AML-193 (cell line): Measurements from ENCODE around the gene CRIP1.
A peak's percentile ranks its signal among the peaks of the same experiment; 100 is the strongest.

Experiments
- DNase-seq, 2 experiments: peaks; one replicate each; lab custom pipeline; 2025; lab: John Stamatoyannopoulos, UW

CRIP1 gene

GRCh38 chr14:105470350-105471296 lies 16.1 kb upstream of the CRIP1 start:
- no peak for DNase-seq

- no peak for DNase-seq
Measured at GRCh38 chr14:105471297-105471821, 15.3 kb upstream of the CRIP1 start.

GRCh38 chr14:105471823-105472485 lies 14.7 kb upstream of the CRIP1 start:
- DNase-seq = no peak

DNA sequence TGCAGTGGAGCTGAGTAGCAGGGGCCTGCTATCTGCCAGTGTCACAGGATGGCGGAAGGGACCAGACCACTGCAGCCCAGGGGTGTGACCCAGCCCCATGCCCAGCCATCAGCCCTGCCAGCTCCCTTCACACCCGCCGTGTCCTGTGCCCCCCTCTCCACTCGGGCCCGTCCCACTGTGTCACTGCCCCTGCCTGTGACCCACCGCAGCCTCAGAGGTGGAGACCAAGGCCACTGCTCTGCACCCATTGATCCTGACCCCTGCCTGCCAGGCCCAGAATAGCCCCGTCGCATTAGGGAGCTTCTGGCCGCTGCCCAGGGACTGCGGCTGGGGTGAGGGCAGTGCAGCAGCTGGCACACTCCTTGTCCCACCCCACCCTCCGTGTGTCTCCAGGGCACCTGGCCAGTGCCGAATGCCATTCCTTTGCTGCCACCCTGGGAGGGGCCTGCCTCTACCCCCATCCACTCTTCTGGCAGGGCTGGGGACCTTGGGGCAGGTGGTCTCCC lies 14.1 kb upstream of the CRIP1 start:
- DNase-seq = no peak

DNA sequence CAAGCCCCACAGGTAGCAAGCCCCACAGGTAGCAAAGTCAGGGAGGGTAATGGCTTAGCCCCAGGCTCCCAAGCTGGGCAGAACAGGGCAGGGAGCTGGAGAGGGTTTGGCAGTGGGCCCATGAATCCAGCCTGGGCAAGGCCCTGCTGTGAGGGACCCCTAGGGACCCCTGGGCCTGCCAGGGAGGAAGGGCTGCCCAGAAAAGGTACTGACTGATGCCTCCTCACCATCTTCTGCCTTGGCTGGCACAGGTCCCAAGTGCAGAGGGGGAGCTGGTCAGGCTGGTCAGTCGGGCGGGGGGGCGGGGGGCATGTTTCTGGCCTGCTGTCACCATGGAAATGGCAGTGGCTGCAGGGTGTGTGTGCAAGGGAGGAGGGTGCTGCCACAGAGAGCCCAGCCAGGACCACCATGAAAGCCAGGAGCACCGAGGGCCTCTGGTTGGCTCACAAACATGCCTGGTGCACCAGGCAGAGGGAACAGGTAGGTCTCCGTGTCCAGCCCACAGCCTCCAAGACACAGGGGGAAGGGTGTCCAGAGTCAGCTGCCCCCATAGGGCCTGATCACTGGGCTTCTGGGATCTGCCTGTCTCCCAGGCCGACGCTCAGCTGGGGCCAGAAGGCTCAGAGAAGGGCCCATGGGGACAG lies 13.5 kb upstream of the CRIP1 start:
- DNase-seq = no peak

DNA sequence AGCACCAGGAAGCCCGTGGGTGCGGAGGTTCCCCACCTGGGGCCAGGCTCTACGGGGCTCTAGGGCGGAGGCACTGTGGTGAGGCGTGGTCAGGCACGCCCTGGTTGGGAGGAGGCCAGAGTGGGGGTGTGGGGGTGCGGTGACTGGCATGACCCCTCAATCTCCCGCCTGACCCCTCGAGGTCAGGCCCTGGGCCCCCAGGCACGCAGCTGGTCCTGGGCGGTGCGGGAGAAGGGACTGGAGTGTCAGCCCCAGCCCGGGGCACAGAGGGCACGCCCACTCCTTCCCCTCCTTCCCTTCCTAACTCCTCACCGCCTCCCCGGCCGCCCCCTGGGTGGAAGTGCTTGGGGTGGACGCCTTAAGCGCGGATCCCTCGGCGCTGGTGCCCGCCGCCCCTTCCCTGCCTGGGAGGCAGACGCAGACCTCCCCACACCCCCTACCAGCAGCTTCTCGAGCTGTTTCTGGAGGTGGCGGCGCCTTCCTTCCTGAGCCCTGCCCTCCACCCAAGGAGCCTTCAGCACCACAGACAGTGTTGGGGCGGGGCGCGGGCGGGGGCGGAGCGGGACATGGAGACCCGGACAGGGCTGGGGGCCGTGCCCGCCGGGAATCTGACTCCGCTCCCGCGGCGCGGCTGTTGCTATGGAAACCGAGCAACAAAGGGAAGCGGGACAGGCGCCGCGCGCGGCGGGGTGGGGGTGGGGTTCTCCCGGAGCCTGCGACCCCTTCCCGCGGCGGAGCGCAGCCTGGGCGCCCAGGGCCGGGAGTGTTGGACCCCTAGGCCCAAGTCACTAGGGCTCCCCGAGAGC lies 12.8 kb upstream of the CRIP1 start:
- DNase-seq = peak in 1 of 2 experiments; percentile 11

DNA sequence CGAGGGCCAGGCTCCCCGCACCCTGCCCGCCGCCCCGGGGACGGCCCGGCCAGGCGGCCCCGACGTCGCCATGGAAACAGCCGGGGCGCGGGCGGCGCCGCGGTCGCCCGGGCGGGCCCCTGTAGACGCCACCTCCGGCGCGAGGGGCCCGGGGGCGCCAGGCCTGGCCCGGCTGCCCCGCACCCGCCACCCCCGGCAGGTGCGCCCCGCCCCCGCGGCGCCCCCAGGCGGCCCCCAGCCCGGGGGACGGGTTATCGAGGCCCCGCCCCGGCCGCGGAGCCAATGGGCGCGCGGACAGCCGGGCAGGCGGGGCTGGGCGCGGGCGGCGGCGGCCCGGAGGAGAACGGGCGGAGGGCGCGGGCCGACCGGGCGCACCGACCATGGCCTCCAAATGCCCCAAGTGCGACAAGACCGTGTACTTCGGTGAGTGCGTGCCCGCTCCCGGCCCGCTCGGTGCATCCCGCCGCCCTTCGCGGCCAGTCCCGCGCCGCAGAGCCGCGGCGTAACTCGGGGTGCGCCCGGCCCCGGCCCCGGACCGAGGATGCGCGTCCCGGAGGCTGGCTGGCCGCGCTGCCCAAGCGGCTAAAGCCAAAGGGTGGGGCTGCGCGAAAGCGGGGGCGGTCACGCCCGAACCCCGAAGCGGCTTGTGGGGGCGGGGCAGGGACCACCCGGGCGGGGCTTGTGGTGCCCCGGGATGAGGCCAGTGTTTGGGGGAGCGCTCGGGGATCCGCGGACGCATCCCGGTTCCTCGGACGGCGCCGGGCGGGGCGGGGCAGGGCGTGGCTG lies 12.0 kb upstream of the CRIP1 start, which contains the start of gene CRIP2:
Gene CRIP2 (plus strand): TSS at position 339 of the 786 bp plus-strand sequence. CDS start 42 bp downstream, at position 381.
- DNase-seq = no peak

DNA sequence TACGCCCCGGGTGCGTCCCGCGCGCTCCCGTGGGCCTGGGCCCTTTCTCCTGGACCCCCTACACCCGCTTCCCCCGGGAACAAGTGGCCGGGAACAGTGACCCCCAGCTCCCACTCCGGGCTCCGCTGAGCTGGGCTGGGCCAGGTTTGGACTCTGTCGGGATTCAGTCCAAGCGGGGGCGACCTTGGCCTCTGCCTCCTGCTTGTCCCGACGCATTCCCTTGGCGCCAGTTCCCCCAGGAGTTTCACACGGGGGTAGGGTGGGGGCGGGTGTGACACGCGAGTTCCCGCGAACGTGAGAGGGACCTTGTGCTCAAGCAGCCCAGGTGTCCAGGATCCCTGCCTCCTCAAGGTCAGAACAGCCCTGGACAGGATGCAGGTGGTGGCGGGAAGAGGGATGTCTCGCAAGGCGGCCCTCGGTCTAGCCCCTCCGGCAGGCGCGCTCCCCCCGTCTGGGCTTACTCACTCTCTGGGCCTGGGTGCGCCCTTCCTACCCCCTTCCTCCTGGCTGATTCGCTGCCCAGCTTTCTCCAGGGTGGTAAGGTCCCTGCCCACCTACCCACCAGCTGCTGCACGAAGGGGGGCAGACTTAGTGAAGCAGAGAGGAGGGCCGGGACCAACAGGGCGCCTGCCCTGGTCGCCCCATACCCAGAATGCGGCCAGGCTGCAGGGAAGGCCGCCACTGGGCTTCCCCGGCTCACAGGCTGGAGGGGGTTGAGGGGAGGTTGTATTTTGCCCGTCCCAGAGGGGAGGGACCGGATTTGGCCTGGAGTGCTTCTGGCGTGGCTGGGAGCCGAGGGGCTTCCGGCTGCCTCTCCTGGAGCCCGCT lies 11.2 kb upstream of the CRIP1 start:
- no peak for DNase-seq

- DNase-seq = no peak
Measured at GRCh38 chr14:105476097-105476830, 10.4 kb upstream of the CRIP1 start.

GRCh38 chr14:105476831-105477659 lies 9.6 kb upstream of the CRIP1 start:
- no peak for DNase-seq

GRCh38 chr14:105477660-105478397 lies 8.9 kb upstream of the CRIP1 start:
- DNase-seq = no peak

GRCh38 chr14:105478398-105479251 lies 8.1 kb upstream of the CRIP1 start:
- DNase-seq = no peak

DNA sequence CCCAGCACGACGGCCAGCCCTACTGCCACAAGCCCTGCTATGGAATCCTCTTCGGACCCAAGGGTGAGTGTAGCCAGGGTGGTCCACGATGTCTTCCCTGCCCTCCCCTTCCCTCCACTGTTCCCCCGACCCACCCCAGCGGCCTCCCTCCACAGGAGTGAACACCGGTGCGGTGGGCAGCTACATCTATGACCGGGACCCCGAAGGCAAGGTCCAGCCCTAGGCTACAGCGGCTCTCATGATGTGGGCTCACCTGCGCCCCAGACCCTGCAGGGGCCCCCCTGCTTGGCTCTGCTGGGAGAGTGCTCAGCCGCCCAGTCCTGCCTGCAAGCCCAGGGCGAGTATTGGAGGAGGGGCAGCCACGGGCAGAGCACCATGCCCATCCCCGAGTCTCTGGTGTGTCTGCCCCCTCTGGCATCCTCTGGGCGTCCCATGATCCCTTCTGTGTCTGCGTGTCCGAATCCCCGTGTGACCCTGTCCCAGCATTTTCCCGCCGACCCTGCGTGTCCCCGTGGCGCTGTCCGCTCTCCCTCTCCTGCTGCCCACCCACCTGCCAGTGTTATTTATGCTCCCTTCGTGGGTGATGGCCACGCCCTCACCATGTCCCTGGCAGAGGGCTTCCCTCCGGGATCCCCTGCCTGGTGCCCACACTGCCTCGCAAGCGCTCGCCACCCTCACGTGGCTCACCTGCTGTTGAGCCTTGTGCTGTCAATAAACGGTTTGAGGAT lies 7.1 kb upstream of the CRIP1 start:
- DNase-seq = no peak

GRCh38 chr14:105480199-105480746 lies 6.4 kb upstream of the CRIP1 start:
- DNase-seq = no peak
